BJ (cell line): ENCODE data around the gene TREM2. TPM values are rescaled to one million over a fixed set of nuclear protein-coding genes. Genes with fewer than 3 reads are reported as not detected.
"Not testable (repeated sequence)": the region's sequence is repeated elsewhere in the genome, so short reads cannot be mapped to it uniquely, and the experiment has no call there.

Experiments used
- CTCF ChIA-PET: fragments of 350-600 bp; formaldehyde crosslinking; extraction: SDS; loops from one replicate; lab custom pipeline; 2021; ENCODE audit warnings: antibody characterized with exemption, inconsistent platforms; lab: Yijun Ruan, JAX
- POLR2A ChIA-PET: fragments of 300-600 bp; sonication (Branson Sonifier 250); formaldehyde crosslinking; extraction: SDS; loops from one replicate; lab custom pipeline; 2021; ENCODE audit warnings: antibody characterized with exemption; lab: Charles Lee
- DNase-seq: peaks from one replicate; pipeline ENCODE4 v3.0.0-alpha.2; 2011; ENCODE audit warnings: low read depth
- H3K27me3 ChIP-seq: 2 replicates; pipeline ENCODE4 v1.6.0; 2011; ENCODE audit warnings: low read length; ENCODE audit not compliant: control insufficient read depth, insufficient read depth
- H3K36me3 ChIP-seq: 2 replicates; pipeline ENCODE4 v1.5.1; 2011; ENCODE audit warnings: low read length; ENCODE audit not compliant: control insufficient read depth, insufficient read depth
- H3K4me3 ChIP-seq: 2 replicates; pipeline ENCODE4 v1.5.1; 2011; ENCODE audit warnings: low read depth, mild to moderate bottlenecking, control low read depth, low read length
- polyA plus RNA-seq: library from polyadenylated mRNA; depleted of rRNA; stranded (reverse); fragments of >200 nt; gene quantifications from 2 replicates; pipeline ENCODE4 v1.2.3, GENCODE V29; 2011
- TF ChIP-seq, protein P1 (sequence below): IDR thresholded peaks from 2 replicates; pipeline ENCODE4 v1.5.1; 2011; ENCODE audit warnings: low read depth, mild to moderate bottlenecking, control low read depth, inconsistent platforms, low read length, moderate library complexity; ENCODE audit not compliant: insufficient read depth

Gene TREM2
- polyA plus RNA-seq, 1 experiment, result not detected

DNA sequence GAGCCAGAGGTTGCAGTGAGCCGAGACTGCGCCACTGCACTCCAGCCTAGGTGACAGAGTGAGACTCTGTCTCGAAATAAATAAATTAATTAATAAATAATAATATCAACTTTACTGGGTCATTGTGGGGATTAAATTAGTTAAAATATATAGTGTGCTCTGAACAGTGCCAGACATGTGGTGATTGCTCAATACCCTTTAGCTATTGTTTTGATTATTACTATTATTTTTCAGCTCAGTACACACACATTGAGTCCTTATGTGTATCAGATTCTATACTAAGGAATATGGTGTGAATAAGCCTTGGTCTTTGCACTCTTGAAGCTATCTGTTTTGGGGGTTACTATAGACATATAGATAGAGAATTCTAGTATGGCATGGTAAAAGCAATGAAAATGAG is 37.6 kb downstream of the TREM2 start:
- DNase-seq, result no peak
- no peak overlapping the region for H3K4me3 ChIP-seq
- TF ChIP-seq, protein P1, sequence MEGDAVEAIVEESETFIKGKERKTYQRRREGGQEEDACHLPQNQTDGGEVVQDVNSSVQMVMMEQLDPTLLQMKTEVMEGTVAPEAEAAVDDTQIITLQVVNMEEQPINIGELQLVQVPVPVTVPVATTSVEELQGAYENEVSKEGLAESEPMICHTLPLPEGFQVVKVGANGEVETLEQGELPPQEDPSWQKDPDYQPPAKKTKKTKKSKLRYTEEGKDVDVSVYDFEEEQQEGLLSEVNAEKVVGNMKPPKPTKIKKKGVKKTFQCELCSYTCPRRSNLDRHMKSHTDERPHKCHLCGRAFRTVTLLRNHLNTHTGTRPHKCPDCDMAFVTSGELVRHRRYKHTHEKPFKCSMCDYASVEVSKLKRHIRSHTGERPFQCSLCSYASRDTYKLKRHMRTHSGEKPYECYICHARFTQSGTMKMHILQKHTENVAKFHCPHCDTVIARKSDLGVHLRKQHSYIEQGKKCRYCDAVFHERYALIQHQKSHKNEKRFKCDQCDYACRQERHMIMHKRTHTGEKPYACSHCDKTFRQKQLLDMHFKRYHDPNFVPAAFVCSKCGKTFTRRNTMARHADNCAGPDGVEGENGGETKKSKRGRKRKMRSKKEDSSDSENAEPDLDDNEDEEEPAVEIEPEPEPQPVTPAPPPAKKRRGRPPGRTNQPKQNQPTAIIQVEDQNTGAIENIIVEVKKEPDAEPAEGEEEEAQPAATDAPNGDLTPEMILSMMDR, result no peak
- CTCF ChIA-PET, result interaction anchor here (1.1 kb wide), 1 partner anchor 13 kb away, joined by 3 read pairs; no protein-coding TSS in a partner anchor
- no peaks in the 10 kb centered on the region for H3K27me3 ChIP-seq
- POLR2A ChIA-PET, result interaction anchor here (0.7 kb wide), 1 partner anchor 1164 kb away, joined by 3 read pairs; no protein-coding TSS in a partner anchor
- no peaks in the 10 kb centered on the region for H3K36me3 ChIP-seq

GRCh38 chr6:41122918-41123317 is 40.0 kb downstream of the TREM2 start:
- Histone ChIP-seq H3K27me3 (no peaks in the 10 kb centered on the region), H3K36me3 (no peaks in the 10 kb centered on the region), H3K4me3 (no peak overlapping the region)
- ChIA-PET POLR2A (no interaction called here), CTCF (no interaction called here)
- no peak for DNase-seq
- TF ChIP-seq, protein P1, result no peak

DNA sequence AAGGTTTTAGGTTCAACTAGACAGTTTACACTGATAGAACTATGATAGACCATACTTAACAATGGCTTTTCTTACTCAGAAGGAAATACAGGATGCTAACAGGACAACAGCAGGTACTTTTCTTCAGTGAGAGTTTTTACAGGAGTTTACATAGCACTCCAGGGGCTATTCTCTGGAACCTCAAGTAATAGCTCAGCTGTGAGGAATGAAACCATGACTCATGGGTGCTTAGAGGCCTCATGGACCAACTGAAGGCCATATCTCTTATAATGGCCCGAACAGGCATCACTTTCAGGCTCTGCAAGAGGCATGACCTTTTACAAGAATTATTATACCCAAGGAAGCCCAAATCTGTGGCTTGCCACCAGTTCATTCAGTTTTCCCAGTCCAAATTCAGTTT is 40.5 kb downstream of the TREM2 start:
- TF ChIP-seq, protein P1, result no peak
- ChIA-PET CTCF (no interaction called here), POLR2A (no interaction called here)

DNA sequence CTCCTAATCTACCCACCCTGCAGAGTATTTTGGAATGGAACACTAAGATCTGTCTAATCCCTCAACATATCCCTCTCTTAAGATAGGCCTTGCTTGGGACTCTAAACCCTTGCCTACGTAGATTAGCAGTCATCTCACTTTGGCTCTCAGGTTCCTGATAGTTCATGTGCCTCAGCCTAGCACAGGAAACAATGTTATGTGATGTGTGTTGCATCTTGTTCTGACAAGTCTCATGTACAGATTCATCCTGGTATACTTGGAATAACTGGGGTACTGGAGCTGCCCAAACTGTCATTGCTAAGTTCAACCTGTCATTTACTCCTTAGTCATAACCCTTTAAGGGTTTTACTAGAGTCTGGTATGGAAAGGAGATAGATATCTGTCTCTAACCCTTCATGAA is 42.9 kb downstream of the TREM2 start:
- Histone ChIP-seq H3K4me3 (no peak overlapping the region), H3K36me3 (no peaks in the 10 kb centered on the region), H3K27me3 (no peaks in the 10 kb centered on the region)
- ChIA-PET CTCF (interaction anchor here (1.3 kb wide), 1 partner anchor 33 kb away, joined by 3 read pairs; no protein-coding TSS in a partner anchor), POLR2A (no interaction called here)
- DNase-seq, result no peak
- TF ChIP-seq, protein P1, result no peak

More for the DNA sequence above, 40.5 kb downstream of the TREM2 start:
- Histone ChIP-seq H3K36me3 (no peaks in the 10 kb centered on the region), H3K4me3 (no peak overlapping the region), H3K27me3 (no peaks in the 10 kb centered on the region)
- no peak for DNase-seq

GRCh38 chr6:41119508-41119907 is 43.4 kb downstream of the TREM2 start:
- Histone ChIP-seq H3K4me3 (no peak overlapping the region), H3K27me3 (no peaks in the 10 kb centered on the region), H3K36me3 (no peaks in the 10 kb centered on the region)
- POLR2A ChIA-PET, result no interaction called here
- CTCF ChIA-PET, result interaction anchor here (1.3 kb wide), 1 partner anchor 34 kb away, joined by 3 read pairs; no protein-coding TSS in a partner anchor
- TF ChIP-seq, protein P1, result no peak
- no peak for DNase-seq

DNA sequence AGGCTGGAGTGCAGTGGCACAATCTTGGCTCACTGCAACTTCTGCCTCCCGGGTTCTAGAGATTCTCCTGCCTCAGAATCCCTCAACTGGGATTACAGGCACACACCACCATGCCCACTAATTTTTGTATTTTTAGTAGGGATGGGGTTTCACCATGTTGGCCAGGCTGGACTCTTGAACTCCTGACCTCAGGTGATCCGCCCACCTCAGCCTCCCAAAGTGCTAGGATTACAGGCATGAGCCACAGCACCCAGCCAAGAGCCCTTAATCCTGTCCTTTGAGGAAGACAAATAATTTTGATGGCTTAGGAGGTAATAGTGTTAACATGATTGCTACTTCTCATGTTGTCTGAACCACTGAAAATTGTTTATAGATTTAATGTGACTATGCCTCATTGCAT is 47.9 kb downstream of the TREM2 start:
- H3K4me3 ChIP-seq, POLR2A ChIA-PET, H3K36me3 ChIP-seq, H3K27me3 ChIP-seq, DNase-seq, CTCF ChIA-PET: not testable (repeated sequence)
